GM12878 (cell line): ENCODE data around the gene NGRN. TPM values are rescaled to one million over a fixed set of nuclear protein-coding genes. Genes with fewer than 3 reads are reported as not detected.
A peak's percentile ranks its signal among the peaks of the same experiment; 100 is the strongest.

ENCODE experiments used
- ATF2 ChIP-seq: IDR thresholded peaks from 2 replicates; pipeline ENCODE4 v1.6.1; 2012; ENCODE audit warnings: low read length, inconsistent platforms
- BCL3 ChIP-seq: IDR thresholded peaks from 2 replicates; pipeline ENCODE4 v1.6.1; 2011; ENCODE audit warnings: borderline replicate concordance, low read depth, mild to moderate bottlenecking, moderate library complexity, low read length; ENCODE audit not compliant: insufficient read depth, poor library complexity, severe bottlenecking
- CBX3 ChIP-seq: fragments of 200-600 bp; sonication (generic); IDR thresholded peaks from 2 replicates; pipeline ENCODE4 v1.6.1; 2016; ENCODE audit warnings: low read depth, borderline replicate concordance
- CREB1 ChIP-seq: IDR thresholded peaks from 2 replicates; pipeline ENCODE4 v1.6.1; 2012; ENCODE audit warnings: low read depth, mild to moderate bottlenecking, inconsistent platforms
- CREM ChIP-seq: IDR thresholded peaks from 2 replicates; pipeline ENCODE4 v1.6.1; 2014; ENCODE audit warnings: antibody characterized with exemption, low read depth
- DPF2 ChIP-seq: fragments of 450-650 bp; IDR thresholded peaks from 2 replicates; pipeline ENCODE4 v1.6.1; 2017; ENCODE audit warnings: mild to moderate bottlenecking
- EED ChIP-seq: sonication (generic); IDR thresholded peaks from 2 replicates; pipeline ENCODE4 v1.6.1; 2016; ENCODE audit warnings: antibody characterized with exemption, low read depth
- HDAC6 ChIP-seq: fragments of 200-600 bp; sonication (generic); IDR thresholded peaks from one replicate; pipeline ENCODE4 v1.8.0; 2017; ENCODE audit warnings: antibody characterized with exemption; ENCODE audit not compliant: unreplicated experiment
- IKZF2 ChIP-seq, 2 experiments: fragments of 450-650 bp; IDR thresholded peaks; 2 replicates each; pipeline ENCODE4 v1.6.1; 2017; ENCODE audit warnings: mild to moderate bottlenecking in 2 of 2, moderate library complexity in 2 of 2
- LARP7 ChIP-seq: fragments of 450-650 bp; IDR thresholded peaks from 2 replicates; pipeline ENCODE4 v1.6.1; 2017; ENCODE audit warnings: mild to moderate bottlenecking
- MAX ChIP-seq: IDR thresholded peaks from 2 replicates; pipeline ENCODE4 v1.6.1; 2012; ENCODE audit warnings: low read depth, low read length, improper control_type of control experiment
- MXI1 ChIP-seq: fragments of 150-350 bp; IDR thresholded peaks from 2 replicates; pipeline ENCODE4 v1.6.1; 2011; ENCODE audit warnings: low read depth, mild to moderate bottlenecking, inconsistent platforms, low read length, improper control_type of control experiment
- NFYB ChIP-seq: IDR thresholded peaks from 2 replicates; pipeline ENCODE4 v1.6.1; 2011; ENCODE audit warnings: low read depth, mild to moderate bottlenecking, low read length, improper control_type of control experiment, moderate library complexity; ENCODE audit not compliant: insufficient read depth
- NR2F1 ChIP-seq: fragments of 450-650 bp; conservative IDR thresholded peaks from 2 replicates; pipeline ENCODE4 v1.6.1; 2017; ENCODE audit warnings: mild to moderate bottlenecking
- PAX5 ChIP-seq: IDR thresholded peaks from 2 replicates; pipeline ENCODE4 v1.6.1; 2011; ENCODE audit warnings: low read depth, low read length, borderline replicate concordance
- POLR2AphosphoS2 ChIP-seq: IDR thresholded peaks from 2 replicates; pipeline ENCODE4 v1.6.1; 2011; ENCODE audit warnings: low read depth, mild to moderate bottlenecking, low read length, improper control_type of control experiment, moderate library complexity
- POLR2AphosphoS5 ChIP-seq: IDR thresholded peaks from 2 replicates; pipeline ENCODE4 v1.6.1; 2011; ENCODE audit warnings: mild to moderate bottlenecking, low read length, inconsistent platforms
- POU2F2 ChIP-seq: IDR thresholded peaks from 3 replicates; pipeline ENCODE4 v1.6.1; 2011; ENCODE audit warnings: low read depth, mild to moderate bottlenecking, low read length, borderline replicate concordance
- RAD21 ChIP-seq: IDR thresholded peaks from 2 replicates; pipeline ENCODE4 v1.6.1; 2011; ENCODE audit warnings: mild to moderate bottlenecking, low read depth, low read length, moderate library complexity; ENCODE audit not compliant: insufficient read depth
- SIN3A ChIP-seq: IDR thresholded peaks from 2 replicates; pipeline ENCODE4 v1.6.1; 2012; ENCODE audit warnings: low read depth, low read length, improper control_type of control experiment
- SMC3 ChIP-seq: IDR thresholded peaks from 2 replicates; pipeline ENCODE4 v1.6.1; 2011; ENCODE audit warnings: low read length, improper control_type of control experiment, borderline replicate concordance
- SPI1 ChIP-seq: IDR thresholded peaks from 2 replicates; pipeline ENCODE4 v1.6.1; 2011; ENCODE audit warnings: low read depth, mild to moderate bottlenecking, low read length, moderate library complexity, borderline replicate concordance; ENCODE audit not compliant: insufficient read depth
- TCF12 ChIP-seq: IDR thresholded peaks from 2 replicates; pipeline ENCODE4 v1.6.1; 2011; ENCODE audit warnings: low read depth, mild to moderate bottlenecking, low read length
- ZBTB40 ChIP-seq: fragments of 450-650 bp; IDR thresholded peaks from 2 replicates; pipeline ENCODE4 v1.6.1; 2016; ENCODE audit warnings: mild to moderate bottlenecking, moderate library complexity, borderline replicate concordance
- ZNF622 ChIP-seq: fragments of 450-650 bp; IDR thresholded peaks from 2 replicates; pipeline ENCODE4 v1.6.1; 2017; ENCODE audit warnings: mild to moderate bottlenecking, inconsistent platforms
- polyA plus RNA-seq, 11 experiments: library from polyadenylated mRNA; depleted of rRNA in 4 of 11; unstranded in 6 of 11; stranded (reverse) in 5 of 11; fragments of >200 nt; fragmentation: Nextera tagmentation in 4 of 11; fragmentation: Illumina TruSeq in 1 of 11; extraction: Ambion mirVana in 4 of 11; extraction: Trizol in 1 of 11; gene quantifications; 1 replicate in 1 of 11; 2 replicates in 10 of 11; pipeline versions ENCODE4 v1.2.1 to v1.2.3, GENCODE V29; 2011 to 2016; ENCODE audit warnings: inconsistent platforms in 2 of 11, missing spikeins in 2 of 11, low read depth in 1 of 11
- total RNA-seq, 4 experiments: library from RNA; depleted of rRNA in 3 of 4; stranded (reverse); fragments of >200 nt in 3 of 4; fragmentation: Illumina TruSeq in 1 of 4; extraction: Trizol in 1 of 4; gene quantifications; 2 replicates each; pipeline versions ENCODE4 v1.2.1 to v1.2.3, GENCODE V29; 2013 to 2021

NGRN gene
- total and polyA plus RNA-seq, 10 of the 15 experiments (the other 5 are each of a cell fraction or from before 2014, with no cell fraction given): 5.8 to 31.3 (median 23.2) TPM

- TF ChIP-seq POLR2AphosphoS2 (peak; percentile 61; the same call in 1 of the 2 replicates), CREM (peak; percentile 70), SMC3 (no peak), RAD21 (no peak), NFYB (no peak), DPF2 (peak; percentile 76), CBX3 (no peak), ATF2 (no peak), SPI1 (peak; percentile 90), HDAC6 (no peak), MAX (peak; percentile 20; the same call in 1 of the 2 replicates), EED (no peak; the same call in 1 of the 2 replicates), PAX5 (no peak), ZNF622 (no peak), NR2F1 (peak; percentile 82), IKZF2 (IDR thresholded peaks at IDR 0.05) (peak; percentile 21 to 28; a peak in 3 of 4 replicates), ZBTB40 (no peak), CREB1 (peak; percentile 88), TCF12 (peak; percentile 19; the same call in 1 of the 2 replicates), POU2F2 (no peak), MXI1 (peak; percentile 87), BCL3 (no peak), SIN3A (peak; percentile 75; the same call in 1 of the 2 replicates), LARP7 (peak; percentile 75; the same call in 1 of the 2 replicates), POLR2AphosphoS5 (peak; percentile 82)
Measured at GRCh38 chr15:90233387-90234095, 31.9 kb upstream of the NGRN start, which contains the start of gene CIB1 (continued).
